Tibial nerve (tissue), 4 donors: ENCODE measurements around the gene MAFG. TPM values are rescaled to one million over a fixed set of nuclear protein-coding genes. Genes with fewer than 3 reads are reported as not detected.
"Not testable (repeated sequence)": the region's sequence is repeated elsewhere in the genome, so short reads cannot be mapped to it uniquely, and the experiment has no call there.

Source experiments
- DNase-seq, 2 donors: peaks; one replicate each; pipeline ENCODE4 v3.0.0-alpha.2; 2019; ENCODE audit warnings: low spot score in 2 of 2
- H3K27ac ChIP-seq, 4 donors: fragments of 200-600 bp; sonication (generic) in 3 of 4; one replicate each; pipeline ENCODE4 v1.5.1; 2017 to 2019; ENCODE audit warnings: mild to moderate bottlenecking in 1 of 4
- H3K27me3 ChIP-seq, 2 donors: fragments of 200-600 bp; sonication (generic) in 1 of 2; one replicate each; pipeline versions ENCODE4 v1.5.1 to v1.6.0; 2017 to 2019
- H3K36me3 ChIP-seq, 3 donors: fragments of 200-600 bp; sonication (generic); one replicate each; pipeline ENCODE4 v1.5.1; 2018 to 2019
- H3K4me1 ChIP-seq, 4 donors: fragments of 200-600 bp; sonication (generic) in 3 of 4; one replicate each; pipeline ENCODE4 v1.5.1; 2017 to 2019
- H3K4me3 ChIP-seq, 4 donors: fragments of 200-600 bp; sonication (generic) in 3 of 4; one replicate each; pipeline ENCODE4 v1.5.1; 2017 to 2019; ENCODE audit warnings: mild to moderate bottlenecking in 1 of 4, moderate library complexity in 1 of 4
- H3K9me3 ChIP-seq, 4 donors: fragments of 200-600 bp; sonication (generic) in 3 of 4; one replicate each; pipeline ENCODE4 v1.5.1; 2017 to 2019
- EP300 ChIP-seq, 2 donors: sonication (generic); formaldehyde crosslinking; IDR thresholded peaks; one replicate each; pipeline ENCODE4 v1.6.1; 2017; ENCODE audit warnings: antibody characterized with exemption in 2 of 2, mild to moderate bottlenecking in 1 of 2
- POLR2A ChIP-seq, 2 donors: fragments of 450-650 bp; IDR thresholded peaks; one replicate each; pipeline ENCODE4 v1.6.1; 2017; ENCODE audit warnings: antibody characterized with exemption in 2 of 2, mild to moderate bottlenecking in 2 of 2, moderate library complexity in 2 of 2
- whole genome bisulfite sequencing, 2 donors: methylation state at CpG; one replicate each; pipeline ENCODE4 v1.1.5; 2018; 5-methylcytosine and 5-hydroxymethylcytosine counted together
- total RNA-seq, 4 donors: library from RNA; depleted of rRNA; stranded (reverse); fragments of >200 nt; gene quantifications; one replicate each; pipeline ENCODE4 v1.1.0, GENCODE V29; 2016
- TF ChIP-seq, protein P1 (sequence below), 5 experiments: fragments of 200-600 bp in 3 of 5; fragments of 450-650 bp in 2 of 5; sonication (generic) in 3 of 5; IDR thresholded peaks; one replicate each; pipeline ENCODE4 v1.5.1; 2016 to 2019; ENCODE audit warnings: antibody characterized with exemption in 5 of 5, mild to moderate bottlenecking in 3 of 5, moderate library complexity in 2 of 5

MAFG gene
- total RNA-seq, 4 donors from 2014 or later: 17.9 to 25.5 (median 22.5) TPM

DNA sequence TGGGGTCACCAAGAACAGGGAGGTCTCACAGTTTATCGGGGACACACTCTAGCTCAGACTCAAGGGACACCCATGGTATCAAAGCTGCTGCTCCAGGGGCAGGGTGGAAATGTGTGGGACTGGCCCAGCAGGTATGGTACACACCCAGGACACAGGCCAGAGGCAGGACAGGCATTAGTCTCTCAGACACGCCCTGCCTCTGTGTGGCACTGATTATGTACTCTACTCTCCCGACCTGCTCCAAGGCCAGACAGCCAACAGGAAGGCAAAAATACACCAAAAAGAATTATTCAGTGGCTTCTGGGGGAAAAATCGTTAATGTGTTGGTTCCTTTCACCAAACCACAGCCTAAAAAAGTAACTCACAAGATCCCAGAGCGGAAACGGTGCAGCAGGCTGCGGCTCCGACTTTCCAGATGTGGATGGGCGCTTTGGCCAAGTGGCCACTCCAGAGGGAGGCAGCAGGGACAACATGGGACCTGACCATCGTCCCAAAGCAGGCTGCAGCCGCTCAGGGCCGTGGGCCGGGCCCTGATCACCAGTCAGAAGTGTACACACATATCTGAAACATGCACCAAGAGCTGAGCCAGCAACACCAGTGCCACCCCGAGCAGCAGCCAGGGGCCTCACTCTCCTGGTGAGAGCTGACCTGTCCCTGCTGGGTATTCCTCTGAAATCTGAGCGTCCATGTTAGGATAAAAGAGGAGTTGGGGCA, 8.5 kb downstream of the MAFG start:
- no peaks in the 10 kb centered on the region for H3K27me3 ChIP-seq
- H3K4me1 ChIP-seq: peaks cover 0 to 53% (median 30%) of the 10 kb centered on the region in 4 donors
- TF ChIP-seq POLR2A (IDR thresholded peaks at IDR 0.05): no peak
- no peak for TF ChIP-seq EP300 (IDR thresholded peaks at IDR 0.05)
- TF ChIP-seq, protein P1, sequence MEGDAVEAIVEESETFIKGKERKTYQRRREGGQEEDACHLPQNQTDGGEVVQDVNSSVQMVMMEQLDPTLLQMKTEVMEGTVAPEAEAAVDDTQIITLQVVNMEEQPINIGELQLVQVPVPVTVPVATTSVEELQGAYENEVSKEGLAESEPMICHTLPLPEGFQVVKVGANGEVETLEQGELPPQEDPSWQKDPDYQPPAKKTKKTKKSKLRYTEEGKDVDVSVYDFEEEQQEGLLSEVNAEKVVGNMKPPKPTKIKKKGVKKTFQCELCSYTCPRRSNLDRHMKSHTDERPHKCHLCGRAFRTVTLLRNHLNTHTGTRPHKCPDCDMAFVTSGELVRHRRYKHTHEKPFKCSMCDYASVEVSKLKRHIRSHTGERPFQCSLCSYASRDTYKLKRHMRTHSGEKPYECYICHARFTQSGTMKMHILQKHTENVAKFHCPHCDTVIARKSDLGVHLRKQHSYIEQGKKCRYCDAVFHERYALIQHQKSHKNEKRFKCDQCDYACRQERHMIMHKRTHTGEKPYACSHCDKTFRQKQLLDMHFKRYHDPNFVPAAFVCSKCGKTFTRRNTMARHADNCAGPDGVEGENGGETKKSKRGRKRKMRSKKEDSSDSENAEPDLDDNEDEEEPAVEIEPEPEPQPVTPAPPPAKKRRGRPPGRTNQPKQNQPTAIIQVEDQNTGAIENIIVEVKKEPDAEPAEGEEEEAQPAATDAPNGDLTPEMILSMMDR (IDR thresholded peaks at IDR 0.05): no peak
- no peak overlapping the region for H3K4me3 ChIP-seq
- peaks cover 0 to 56% (median 14%) of the 10 kb centered on the region in 3 donors for H3K36me3 ChIP-seq
- 78 to 84% methylated on average over 14 to 15 of the region's 15 CpGs for WGBS, 2 donors
- H3K9me3 ChIP-seq: no peaks in the 10 kb centered on the region
- no peak for DNase-seq
- H3K27ac ChIP-seq: peak overlapping the region in 1 of 4 donors; percentile 86

DNA sequence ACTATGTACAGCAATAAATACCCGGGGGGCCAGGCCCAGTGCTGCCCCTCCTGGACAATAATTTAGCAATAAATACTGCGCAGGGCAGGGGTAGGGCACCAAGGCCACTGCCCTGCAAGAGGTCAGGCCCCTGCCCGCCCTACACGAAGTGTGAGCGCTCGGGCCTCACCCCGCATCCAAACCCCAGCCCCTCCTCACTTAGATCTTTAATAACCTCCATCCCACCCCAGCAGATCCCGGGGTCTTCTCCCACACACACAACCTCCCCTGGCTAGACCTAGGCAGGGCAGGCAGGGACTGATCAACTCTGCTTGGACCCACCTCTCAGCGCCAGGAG, 9.2 kb downstream of the MAFG start:
- H3K27me3 ChIP-seq, DNase-seq, H3K9me3 ChIP-seq: not testable (repeated sequence)
- Histone ChIP-seq H3K4me1 (peaks cover 0 to 46% (median 24%) of the 10 kb centered on the region in 4 donors), H3K36me3 (peaks cover 0 to 63% (median 14%) of the 10 kb centered on the region in 3 donors), H3K27ac (peak overlapping the region in 3 of 4 donors; percentile 44 to 86 (median 76)), H3K4me3 (peak overlapping the region; percentile 57 to 97 (median 70))
- 28 to 30% methylated on average over 9 of the region's 9 CpGs for whole genome bisulfite sequencing, 2 donors

- no peaks in the 10 kb centered on the region for H3K9me3 ChIP-seq
- no peaks in the 10 kb centered on the region for H3K27me3 ChIP-seq
- peak within 1 kb of the TSS; percentile 4 to 86 (median 60) for H3K27ac ChIP-seq
- TF ChIP-seq EP300 (IDR thresholded peaks at IDR 0.05): peak in 1 of 2 donors; percentile 50
- no peak for TF ChIP-seq POLR2A (IDR thresholded peaks at IDR 0.05)
- peaks cover 0 to 66% (median 14%) of the 10 kb centered on the region in 3 donors for H3K36me3 ChIP-seq
- DNase-seq: peak; percentile 36 to 51
- peak within 1 kb of the TSS; percentile 57 to 97 (median 70) for H3K4me3 ChIP-seq
- WGBS, 2 donors: 2% methylated on average over 32 to 35 of the region's 94 CpGs
- H3K4me1 ChIP-seq: peaks cover 0 to 41% (median 18%) of the 10 kb centered on the region in 4 donors
Measured at GRCh38 chr17:81917565-81918332, 9.8 kb downstream of the MAFG start, which contains the start of gene SIRT7. Gene SIRT7 (minus strand): TSS chr17:81918176. CDS start chr17:81918131, 45 bp downstream.

DNA sequence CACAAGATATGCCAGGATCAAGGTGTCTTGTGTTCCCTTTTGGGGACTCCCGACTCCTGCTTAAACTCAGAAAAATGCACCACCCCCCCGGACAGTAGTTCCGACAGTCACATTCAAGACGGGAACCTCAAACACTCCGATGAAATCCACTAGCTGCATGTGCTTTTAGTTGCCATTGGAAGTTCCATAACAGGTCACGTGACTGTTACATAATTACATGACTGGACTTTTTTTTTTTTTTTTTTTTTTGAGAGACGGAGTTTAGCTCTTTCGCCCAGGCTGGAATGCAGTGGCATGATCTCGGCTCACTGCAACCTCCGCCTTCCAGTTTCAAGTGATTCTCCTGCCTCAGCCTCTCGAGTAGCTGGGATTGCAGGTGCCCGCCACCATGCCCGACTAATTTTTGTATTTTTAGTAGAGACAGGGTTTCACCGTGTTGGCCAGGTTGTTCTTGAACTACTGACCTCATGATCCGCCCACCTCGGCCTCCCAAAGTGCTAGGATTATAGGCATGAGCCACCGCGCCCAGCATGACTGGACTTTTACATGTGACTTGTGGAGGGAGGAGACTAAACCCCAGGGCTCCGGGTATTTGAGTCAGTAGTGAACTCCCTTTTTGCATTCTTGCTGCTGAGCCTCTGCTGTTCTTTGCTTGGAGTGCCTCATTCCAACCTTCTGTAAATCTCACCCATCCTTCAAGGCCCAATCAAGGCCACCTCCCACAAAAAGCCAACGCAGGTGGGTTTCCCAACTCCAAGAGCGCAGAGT, 11.1 kb downstream of the MAFG start:
- TF ChIP-seq POLR2A (IDR thresholded peaks at IDR 0.05): no peak
- no peak for TF ChIP-seq EP300 (IDR thresholded peaks at IDR 0.05)
- TF ChIP-seq, protein P1 (IDR thresholded peaks at IDR 0.05): no peak
- Histone ChIP-seq H3K4me1 (peaks cover 0 to 36% (median 20%) of the 10 kb centered on the region in 4 donors), H3K9me3 (no peaks in the 10 kb centered on the region), H3K27ac (no peak overlapping the region), H3K4me3 (peak overlapping the region in 1 of 4 donors; percentile 70), H3K36me3 (peaks cover 0 to 65% (median 11%) of the 10 kb centered on the region in 3 donors), H3K27me3 (no peaks in the 10 kb centered on the region)
- no peak for DNase-seq
- 75 to 79% methylated on average over 21 of the region's 21 CpGs for WGBS, 2 donors

DNA sequence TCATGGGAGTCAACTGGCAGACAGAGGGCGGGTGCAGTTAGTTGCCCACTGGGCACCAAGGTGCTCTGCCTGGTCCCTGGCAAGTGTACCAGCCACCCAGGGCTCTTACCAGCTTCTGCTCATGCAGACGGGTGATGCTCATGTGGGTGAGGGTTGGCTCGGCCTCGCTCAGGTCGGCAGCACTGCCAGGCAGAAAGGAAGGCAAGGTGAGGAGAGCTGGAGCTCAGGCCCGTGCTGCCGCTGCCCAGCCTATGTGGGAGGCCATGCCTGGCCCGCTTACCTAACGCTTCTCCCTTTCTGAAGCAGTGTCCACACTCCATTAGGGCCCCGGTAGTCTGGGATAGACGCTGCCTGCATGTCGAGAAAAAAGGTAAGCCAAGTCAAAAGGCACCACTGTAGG, 12.2 kb downstream of the MAFG start:
- Histone ChIP-seq H3K27me3 (no peaks in the 10 kb centered on the region), H3K9me3 (no peaks in the 10 kb centered on the region), H3K4me1 (peaks cover 0 to 41% (median 24%) of the 10 kb centered on the region in 4 donors), H3K27ac (no peak overlapping the region), H3K4me3 (no peak overlapping the region), H3K36me3 (peaks cover 0 to 57% (median 11%) of the 10 kb centered on the region in 3 donors)
- TF ChIP-seq POLR2A (IDR thresholded peaks at IDR 0.05) (no peak), EP300 (IDR thresholded peaks at IDR 0.05) (no peak)
- TF ChIP-seq, protein P1 (IDR thresholded peaks at IDR 0.05): no peak
- no peak for DNase-seq
- 90 to 95% methylated on average over 12 of the region's 12 CpGs for WGBS, 2 donors
